Kidney epithelial cell (primary cell): ENCODE data around the gene SMKR1. TPM values are rescaled to one million over a fixed set of nuclear protein-coding genes. Genes with fewer than 3 reads are reported as not detected.
A peak's percentile ranks its signal among the peaks of the same experiment; 100 is the strongest.

Source experiments
- DNase-seq: peaks from one replicate; pipeline ENCODE4 v3.0.0-alpha.2; 2010; ENCODE audit warnings: low read depth
- H3K27me3 ChIP-seq: 2 replicates; pipeline ENCODE4 v1.6.0; 2011; ENCODE audit warnings: low read length; ENCODE audit not compliant: control insufficient read depth, insufficient read depth
- H3K36me3 ChIP-seq: 2 replicates; pipeline ENCODE4 v1.5.1; 2011; ENCODE audit warnings: low read length; ENCODE audit not compliant: control insufficient read depth, insufficient read depth
- H3K4me3 ChIP-seq: 2 replicates; pipeline ENCODE4 v1.5.1; 2011; ENCODE audit warnings: low read depth, mild to moderate bottlenecking, control low read depth, low read length
- total RNA-seq: library from RNA; depleted of rRNA; stranded (reverse); fragments of >200 nt; gene quantifications from 2 replicates; pipeline ENCODE4 v1.2.3, GENCODE V29; 2015
- TF ChIP-seq, protein P1 (sequence below): IDR thresholded peaks from 2 replicates; pipeline ENCODE4 v1.5.1; 2011; ENCODE audit warnings: mild to moderate bottlenecking, moderate library complexity, low read length, control low read depth, inconsistent platforms; ENCODE audit not compliant: insufficient read depth, poor library complexity, severe bottlenecking

Gene SMKR1
- total RNA-seq, 1 donor from 2014 or later: not detected

DNA sequence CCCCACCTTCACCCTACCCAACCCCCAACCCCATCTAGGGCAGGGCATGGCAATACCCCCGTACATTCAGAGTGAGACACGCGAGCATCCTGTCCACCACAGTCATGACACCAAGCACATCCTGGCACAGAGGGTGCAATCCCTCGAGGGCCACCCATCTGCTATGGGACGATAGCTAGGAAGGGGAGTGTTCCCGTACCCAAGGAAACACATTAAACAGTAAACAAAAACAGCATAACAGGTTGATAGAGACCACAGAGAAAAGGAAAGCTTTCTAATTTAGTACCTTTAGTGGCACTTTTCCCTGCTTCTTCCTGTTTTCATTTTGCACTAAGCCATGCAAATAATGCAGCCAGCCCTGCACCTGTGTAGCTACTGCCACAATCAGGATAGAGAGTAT is 2.3 kb upstream of the SMKR1 start:
- H3K4me3 ChIP-seq: no peak overlapping the region
- TF ChIP-seq, protein P1, sequence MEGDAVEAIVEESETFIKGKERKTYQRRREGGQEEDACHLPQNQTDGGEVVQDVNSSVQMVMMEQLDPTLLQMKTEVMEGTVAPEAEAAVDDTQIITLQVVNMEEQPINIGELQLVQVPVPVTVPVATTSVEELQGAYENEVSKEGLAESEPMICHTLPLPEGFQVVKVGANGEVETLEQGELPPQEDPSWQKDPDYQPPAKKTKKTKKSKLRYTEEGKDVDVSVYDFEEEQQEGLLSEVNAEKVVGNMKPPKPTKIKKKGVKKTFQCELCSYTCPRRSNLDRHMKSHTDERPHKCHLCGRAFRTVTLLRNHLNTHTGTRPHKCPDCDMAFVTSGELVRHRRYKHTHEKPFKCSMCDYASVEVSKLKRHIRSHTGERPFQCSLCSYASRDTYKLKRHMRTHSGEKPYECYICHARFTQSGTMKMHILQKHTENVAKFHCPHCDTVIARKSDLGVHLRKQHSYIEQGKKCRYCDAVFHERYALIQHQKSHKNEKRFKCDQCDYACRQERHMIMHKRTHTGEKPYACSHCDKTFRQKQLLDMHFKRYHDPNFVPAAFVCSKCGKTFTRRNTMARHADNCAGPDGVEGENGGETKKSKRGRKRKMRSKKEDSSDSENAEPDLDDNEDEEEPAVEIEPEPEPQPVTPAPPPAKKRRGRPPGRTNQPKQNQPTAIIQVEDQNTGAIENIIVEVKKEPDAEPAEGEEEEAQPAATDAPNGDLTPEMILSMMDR: no peak
- no peaks in the 10 kb centered on the region for H3K27me3 ChIP-seq
- no peak for DNase-seq
- H3K36me3 ChIP-seq: no peaks in the 10 kb centered on the region

- H3K36me3 ChIP-seq: no peaks in the 10 kb centered on the region
- TF ChIP-seq, protein P1: peak; percentile 20
- no peaks in the 10 kb centered on the region for H3K27me3 ChIP-seq
- peak overlapping the region; percentile 51 for H3K4me3 ChIP-seq
- DNase-seq: no peak
Observed at GRCh38 chr7:129502708-129503685, 666 bp downstream of the SMKR1 start.

DNA sequence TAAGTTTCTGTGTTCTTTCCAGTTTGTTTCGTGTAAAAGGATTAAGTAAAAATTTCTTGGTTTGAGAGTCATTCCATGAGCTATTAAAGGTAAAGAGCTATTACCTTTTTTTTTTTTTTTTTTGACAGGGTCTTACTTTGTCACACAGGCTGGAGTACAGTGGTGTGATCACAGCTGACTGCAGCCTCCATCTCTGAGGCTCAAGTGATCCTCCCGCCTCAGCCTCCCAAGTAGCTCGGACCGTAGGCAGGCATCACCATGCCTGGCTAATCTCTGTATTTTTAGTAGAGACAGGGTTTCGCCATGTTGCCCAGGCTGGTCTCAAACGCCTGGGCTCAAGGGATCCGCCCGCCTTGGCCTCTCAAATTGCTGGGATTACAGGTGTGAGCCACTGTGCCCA is 1.4 kb downstream of the SMKR1 start:
- Histone ChIP-seq H3K36me3 (no peaks in the 10 kb centered on the region), H3K27me3 (no peaks in the 10 kb centered on the region), H3K4me3 (no peak overlapping the region)
- DNase-seq: no peak
- TF ChIP-seq, protein P1: no peak

GRCh38 chr7:129512192-129512591 is 9.9 kb downstream of the SMKR1 start:
- DNase-seq: no peak
- no peak overlapping the region for H3K4me3 ChIP-seq
- TF ChIP-seq, protein P1: no peak
- no peaks in the 10 kb centered on the region for H3K36me3 ChIP-seq
- H3K27me3 ChIP-seq: no peaks in the 10 kb centered on the region

DNA sequence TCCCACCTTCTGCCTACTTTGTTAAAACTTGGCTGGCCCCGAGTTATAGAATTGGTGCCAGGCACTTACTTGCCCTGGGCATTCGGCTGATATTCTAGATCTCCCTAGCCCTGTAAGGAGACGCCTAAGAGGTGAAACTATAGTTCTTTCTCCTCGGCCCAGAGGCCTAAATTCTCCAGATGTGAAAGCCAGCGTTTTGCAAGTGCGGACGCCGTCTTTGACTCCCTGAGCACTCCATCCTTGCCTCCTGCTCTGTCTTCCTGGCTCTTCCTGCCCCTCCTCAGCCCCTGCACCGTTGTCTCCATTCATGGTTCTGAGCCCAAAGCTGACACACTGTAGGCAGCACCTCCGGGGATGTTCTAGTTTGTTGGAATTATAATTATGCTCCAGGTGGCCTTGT is 11.2 kb downstream of the SMKR1 start:
- Histone ChIP-seq H3K36me3 (no peaks in the 10 kb centered on the region), H3K4me3 (no peak overlapping the region), H3K27me3 (no peaks in the 10 kb centered on the region)
- no peak for DNase-seq
- TF ChIP-seq, protein P1: no peak
